DMS 273 (cell line): Measurements from ENCODE around the gene GATD1.
A peak's percentile ranks its signal among the peaks of the same experiment; 100 is the strongest.

Experiments
- DNase-seq: peaks from one replicate; lab custom pipeline; 2025; ENCODE audit not compliant: unreplicated experiment; lab: John Stamatoyannopoulos, UW

GATD1 gene, protein sequence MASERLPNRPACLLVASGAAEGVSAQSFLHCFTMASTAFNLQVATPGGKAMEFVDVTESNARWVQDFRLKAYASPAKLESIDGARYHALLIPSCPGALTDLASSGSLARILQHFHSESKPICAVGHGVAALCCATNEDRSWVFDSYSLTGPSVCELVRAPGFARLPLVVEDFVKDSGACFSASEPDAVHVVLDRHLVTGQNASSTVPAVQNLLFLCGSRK

DNA sequence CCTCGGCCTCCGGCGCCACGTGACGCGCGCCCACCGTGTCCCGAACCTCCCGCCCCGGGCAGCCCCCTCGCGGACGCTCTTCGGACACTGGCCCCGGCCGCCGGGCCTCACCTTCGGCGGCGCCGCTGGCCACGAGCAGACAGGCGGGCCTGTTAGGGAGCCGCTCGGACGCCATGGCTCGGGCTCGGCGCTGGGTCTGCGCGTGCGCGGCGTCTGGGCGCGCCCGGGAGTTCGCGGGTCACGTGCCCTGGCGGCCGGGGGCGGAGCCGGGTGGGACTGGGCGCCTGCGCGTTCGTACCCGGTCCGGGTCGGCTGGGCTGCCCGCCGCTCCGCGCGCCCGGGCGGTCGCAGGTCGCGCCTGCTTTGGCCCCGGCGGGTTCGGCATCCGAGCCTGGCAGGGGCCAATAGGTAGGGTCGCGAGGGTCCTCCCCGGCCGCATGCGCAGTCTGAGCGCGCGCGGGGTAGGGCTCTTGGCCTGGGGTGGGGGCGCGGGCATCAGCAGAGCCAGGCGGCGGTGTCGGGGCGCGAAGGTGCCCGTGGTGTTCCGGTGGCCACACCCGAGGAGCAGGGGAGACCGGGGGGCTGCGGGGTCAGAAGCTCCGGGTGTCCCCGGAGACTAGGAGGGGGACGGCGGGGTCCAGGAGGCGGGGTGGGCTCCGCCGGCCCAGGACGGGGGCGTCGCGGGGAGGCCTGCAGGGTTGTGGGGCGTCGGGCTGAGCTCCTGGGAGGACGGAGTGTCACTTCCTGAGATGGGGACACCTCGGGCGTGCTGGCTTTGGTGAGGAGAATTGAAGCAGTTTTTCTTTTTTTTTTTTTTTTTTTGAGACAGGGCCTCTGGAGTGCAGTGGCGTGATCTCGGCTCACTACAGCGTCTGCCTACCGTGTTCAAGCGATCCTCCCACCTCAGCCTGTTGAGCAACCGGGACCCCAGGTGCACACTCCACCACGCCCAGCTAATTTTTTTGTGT is at the start of gene GATD1:
Gene GATD1 (minus strand): TSS at position 200 of the 968 bp plus-strand sequence. CDS start 25 bp downstream, at position 175.
- DNase-seq: peak; percentile 93

GRCh38 chr11:826836-827145 is 49.5 kb upstream of the GATD1 start:
- DNase-seq: no peak

DNA sequence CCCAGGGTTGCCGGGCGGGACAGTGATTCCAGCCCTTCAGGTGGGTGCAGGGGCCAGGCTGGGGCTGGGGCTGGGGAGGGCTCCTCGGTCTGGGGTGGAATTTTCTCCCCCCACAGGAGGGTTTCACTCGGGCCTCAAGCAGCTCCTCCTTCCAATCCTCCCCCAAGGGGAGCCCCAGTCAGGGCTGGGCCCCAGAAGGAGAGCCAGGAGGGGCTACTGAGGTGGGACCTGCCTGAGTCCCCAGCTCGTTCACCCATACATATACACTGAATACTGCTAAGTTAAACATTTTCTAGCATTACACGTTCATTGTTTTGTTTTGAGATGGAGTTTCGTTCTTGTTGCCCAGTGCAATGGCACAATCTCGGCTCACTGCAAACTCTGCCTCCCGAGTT is 48.9 kb upstream of the GATD1 start:
- DNase-seq: no peak

DNA sequence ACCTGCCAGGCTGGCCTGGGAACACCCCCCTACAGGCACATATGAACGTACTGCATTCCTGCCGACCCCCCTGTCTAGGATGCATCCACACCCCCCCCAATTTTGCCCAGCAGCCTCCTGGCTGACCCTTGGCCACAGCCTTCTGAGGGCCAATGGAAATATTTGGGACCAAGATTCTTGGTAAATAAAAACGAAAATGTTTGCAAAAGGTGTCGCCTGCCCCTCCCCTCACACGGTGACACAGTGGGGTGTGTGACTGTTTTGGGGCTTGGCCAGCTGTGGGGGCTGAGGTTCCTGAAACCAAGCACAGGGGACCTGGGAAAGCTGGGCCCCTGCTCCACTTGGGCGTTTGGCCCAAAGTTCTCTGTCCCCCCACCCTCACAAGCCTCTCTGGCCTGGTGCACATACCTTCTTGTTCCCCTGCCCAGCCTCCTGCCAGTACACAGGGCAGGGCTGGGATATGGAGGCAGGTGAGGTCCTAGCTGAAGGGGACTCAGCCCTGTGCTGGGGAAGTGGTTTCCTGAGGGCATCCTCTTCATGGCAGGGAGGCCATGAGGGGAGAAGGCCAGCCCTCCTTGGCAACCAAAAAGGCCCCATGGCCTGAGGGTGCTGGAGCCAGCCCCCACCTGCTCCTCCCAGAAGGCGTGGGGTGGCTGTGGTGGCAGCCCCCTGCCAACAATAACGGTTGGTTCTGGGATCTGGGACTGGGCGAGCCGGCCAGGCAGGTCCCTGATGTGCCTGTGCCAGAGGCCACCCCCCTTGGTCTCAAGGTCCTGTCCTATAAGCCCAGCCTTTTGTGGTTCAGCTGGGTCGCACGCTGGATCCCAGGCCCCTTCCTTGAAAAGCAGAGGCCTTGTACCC is 48.3 kb upstream of the GATD1 start:
- DNase-seq: no peak

- DNase-seq: no peak
These were observed 47.7 kb upstream of the GATD1 start for GRCh38 chr11:824942-825341.

GRCh38 chr11:824292-824880 is 47.1 kb upstream of the GATD1 start:
- no peak for DNase-seq

- no peak for DNase-seq
These were observed 46.4 kb upstream of the GATD1 start for GRCh38 chr11:823441-824291.

DNA sequence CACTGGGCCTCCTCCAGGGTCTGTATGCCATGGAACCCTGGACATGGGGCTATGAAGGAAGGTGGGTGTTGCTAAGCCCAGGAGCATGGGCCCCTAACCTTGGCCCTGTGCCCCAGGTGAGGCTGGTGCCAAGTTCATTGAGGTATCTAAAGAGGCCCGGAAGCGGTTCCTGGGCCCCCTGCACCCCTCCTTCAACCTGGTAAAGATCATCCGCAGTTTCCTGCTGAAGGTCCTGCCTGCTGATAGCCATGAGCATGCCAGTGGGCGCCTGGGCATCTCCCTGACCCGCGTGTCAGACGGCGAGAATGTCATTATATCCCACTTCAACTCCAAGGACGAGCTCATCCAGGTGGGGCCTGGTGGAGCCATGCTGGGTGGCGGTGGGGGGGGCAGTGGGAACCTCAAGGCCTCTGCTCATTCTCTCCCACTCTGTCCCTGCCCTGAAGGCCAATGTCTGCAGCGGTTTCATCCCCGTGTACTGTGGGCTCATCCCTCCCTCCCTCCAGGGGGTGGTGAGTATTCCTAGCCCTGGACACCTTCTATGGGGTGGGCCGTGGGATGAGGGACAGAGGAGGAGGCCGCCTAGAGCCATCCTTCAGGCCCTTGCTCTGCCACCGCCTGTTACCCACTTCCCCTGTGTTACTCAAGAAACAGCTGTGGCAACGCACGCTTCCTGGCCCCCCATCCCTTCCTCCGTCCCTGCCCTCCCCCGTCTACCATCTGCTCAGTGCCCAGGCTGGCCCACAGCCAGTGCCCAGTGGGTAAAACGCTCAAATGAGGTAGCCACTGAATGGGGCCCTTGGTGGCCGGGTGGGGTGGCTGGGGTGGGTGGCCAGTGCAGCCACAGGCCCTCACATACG is 44.5 kb upstream of the GATD1 start:
- DNase-seq: peak; percentile 69

- DNase-seq: no peak
These were observed 43.6 kb upstream of the GATD1 start for GRCh38 chr11:820655-821511.

DNA sequence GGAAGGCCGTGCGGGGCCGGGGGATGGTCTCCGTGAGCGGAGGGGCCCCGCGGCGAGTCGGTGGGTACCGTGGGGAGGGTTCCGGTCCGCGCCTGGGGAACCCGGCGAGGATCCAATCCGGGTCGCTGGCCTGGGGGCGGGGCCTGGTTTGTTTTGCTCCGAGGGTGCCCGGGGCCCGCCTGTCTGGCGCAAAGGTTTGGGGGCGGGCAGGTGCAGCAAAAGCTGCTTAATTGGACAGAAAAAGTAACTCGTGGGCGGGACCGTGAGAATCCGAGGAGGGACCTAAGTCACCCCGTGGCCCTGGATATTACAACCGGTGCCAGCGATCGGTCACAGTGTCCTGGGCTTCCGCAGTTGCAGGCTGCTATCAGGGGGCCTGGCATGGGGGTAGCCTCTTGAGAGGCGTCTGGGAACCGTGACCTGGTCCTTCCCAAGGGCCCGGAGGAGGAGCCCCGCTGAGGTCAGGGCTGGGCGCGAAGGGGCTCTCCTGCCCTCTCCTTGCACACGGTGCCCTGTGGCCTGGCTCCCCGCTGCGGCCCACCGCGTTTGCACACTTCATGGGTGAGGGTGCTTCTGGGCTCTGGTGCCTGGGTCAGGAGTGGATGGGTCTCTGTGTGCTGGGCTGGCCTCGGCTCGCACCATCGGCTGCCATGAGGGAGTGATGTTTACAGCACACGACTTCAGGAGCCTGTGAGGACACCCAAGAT is 42.8 kb upstream of the GATD1 start:
- peak; percentile 89 for DNase-seq

- peak; percentile 93 for DNase-seq
These were observed 42.0 kb upstream of the GATD1 start for GRCh38 chr11:819129-819931.

- DNase-seq: no peak
These were observed 41.3 kb upstream of the GATD1 start, which contains the start of gene PNPLA2 for GRCh38 chr11:818396-819128. Gene PNPLA2 (plus strand): TSS chr11:818914. CDS start chr11:819719, 805 bp downstream.

DNA sequence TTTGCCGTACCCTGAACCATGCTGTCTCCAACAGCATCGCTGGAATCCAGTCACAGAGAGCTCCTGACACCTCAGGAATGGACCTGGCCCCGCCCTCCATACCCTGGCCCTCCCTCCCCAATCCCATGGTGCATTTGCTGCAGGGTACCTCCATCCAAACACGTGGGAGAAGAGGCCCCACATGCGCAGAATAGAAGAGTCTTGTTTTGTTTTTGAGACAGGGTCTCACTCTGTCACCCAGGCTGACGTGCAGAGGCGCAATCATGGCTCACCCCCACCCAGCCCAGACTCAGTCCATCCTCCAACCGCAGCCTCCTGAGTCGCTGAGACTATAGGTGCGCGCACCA is 39.1 kb upstream of the GATD1 start:
- DNase-seq: peak; percentile 44

GRCh38 chr11:815675-816432 is 38.6 kb upstream of the GATD1 start:
- DNase-seq: no peak

DNA sequence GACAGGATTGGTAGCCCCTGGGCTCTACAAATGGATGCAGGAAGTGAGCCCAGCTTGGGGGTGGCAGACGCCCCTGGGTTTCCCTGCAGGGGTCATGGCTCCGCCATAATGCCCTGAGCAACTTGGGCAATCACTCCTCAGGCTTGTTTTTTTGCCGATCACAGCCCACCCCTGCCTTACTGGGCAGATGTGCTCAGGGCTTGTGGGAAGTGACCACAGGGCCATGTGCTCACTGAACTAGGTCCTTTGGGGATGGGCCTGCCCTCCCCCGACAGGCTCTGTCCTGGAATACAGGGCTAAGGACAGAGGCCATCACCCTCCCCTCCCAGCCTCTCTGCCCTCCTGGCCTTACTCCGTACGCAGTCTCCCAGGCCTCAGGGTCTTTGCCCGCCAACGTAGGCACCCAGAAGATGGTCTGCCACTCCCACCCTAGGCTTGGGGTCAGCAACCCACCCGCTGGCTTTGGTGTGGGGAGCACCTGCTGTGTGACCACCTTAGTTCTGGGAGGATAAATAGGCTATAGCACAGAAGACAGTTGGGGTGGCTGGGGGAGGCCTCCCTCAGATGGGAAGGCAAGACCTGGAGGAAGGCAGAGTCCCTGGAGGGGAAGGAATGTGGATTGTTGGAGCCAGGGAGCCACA is 36.3 kb upstream of the GATD1 start:
- peak; percentile 55 for DNase-seq
